Neural crest cell (in vitro differentiated cells): ENCODE data around the gene MTFR1L. TPM values are rescaled to one million over a fixed set of nuclear protein-coding genes. Genes with fewer than 3 reads are reported as not detected.
A peak's percentile ranks its signal among the peaks of the same experiment; 100 is the strongest.

Experiments
- DNase-seq: peaks from one replicate; pipeline ENCODE4 v3.0.0; 2021; ENCODE audit warnings: low read depth, mixed read lengths, low spot score
- H3K27ac Mint-ChIP-seq: one replicate; pipeline ENCODE4 v1.8.0; 2021; ENCODE audit warnings: mild to moderate bottlenecking, mixed read lengths; ENCODE audit not compliant: unreplicated experiment
- H3K27me3 Mint-ChIP-seq: 2 replicates; pipeline ENCODE4 v1.8.0; 2021; ENCODE audit warnings: low read depth, mild to moderate bottlenecking, mixed read lengths
- H3K36me3 Mint-ChIP-seq: 2 replicates; pipeline ENCODE4 v1.8.0; 2021; ENCODE audit warnings: low read depth, mild to moderate bottlenecking, mixed read lengths
- H3K4me1 Mint-ChIP-seq: 2 replicates; pipeline ENCODE4 v1.8.0; 2021; ENCODE audit warnings: mixed read lengths
- H3K4me3 Mint-ChIP-seq: one replicate; pipeline ENCODE4 v1.8.0; 2021; ENCODE audit warnings: mild to moderate bottlenecking, mixed read lengths
- H3K9me3 Mint-ChIP-seq: 2 replicates; pipeline ENCODE4 v1.8.0; 2021; ENCODE audit warnings: mixed read lengths
- total RNA-seq: library from RNA; stranded (reverse); gene quantifications from 2 replicates; pipeline ENCODE4 v1.2.1, GENCODE V29; 2021
- TF ChIP-seq, protein P1 (sequence below): fragments of 200-600 bp; sonication (generic); conservative IDR thresholded peaks from 2 replicates; pipeline ENCODE4 v1.5.0; 2021; ENCODE audit warnings: antibody characterized with exemption, mild to moderate bottlenecking

The MTFR1L gene
- total RNA-seq, 1 donor from 2014 or later: 68.6 TPM

DNA sequence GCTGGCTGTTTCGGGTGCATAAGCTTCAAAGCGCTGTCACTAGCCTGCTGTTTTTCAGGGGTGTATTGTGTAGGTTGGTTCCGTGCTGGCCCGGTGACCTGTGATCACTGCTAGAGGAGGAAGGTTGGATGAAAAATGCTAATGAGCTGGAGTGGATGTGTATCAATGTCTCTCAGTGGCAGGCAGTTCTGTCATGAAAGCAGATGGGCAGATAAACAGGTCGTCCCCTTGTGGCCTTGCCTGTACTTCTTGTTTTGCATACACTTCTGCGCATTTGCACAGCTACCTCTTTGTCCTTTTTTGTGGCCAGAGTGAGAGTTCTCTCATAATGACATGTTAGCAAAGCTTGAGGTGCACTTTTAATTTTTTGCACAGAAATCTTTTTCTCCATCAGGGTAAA, 16.8 kb upstream of the MTFR1L start:
- Mint-ChIP-seq H3K27ac (peak overlapping the region; percentile 0), H3K9me3 (no peaks in the 10 kb centered on the region), H3K4me1 (peaks cover 59% of the 10 kb centered on the region), H3K27me3 (no peaks in the 10 kb centered on the region), H3K4me3 (peak overlapping the region; percentile 74), H3K36me3 (peaks cover 3% of the 10 kb centered on the region)
- DNase-seq: no peak
- TF ChIP-seq, protein P1, sequence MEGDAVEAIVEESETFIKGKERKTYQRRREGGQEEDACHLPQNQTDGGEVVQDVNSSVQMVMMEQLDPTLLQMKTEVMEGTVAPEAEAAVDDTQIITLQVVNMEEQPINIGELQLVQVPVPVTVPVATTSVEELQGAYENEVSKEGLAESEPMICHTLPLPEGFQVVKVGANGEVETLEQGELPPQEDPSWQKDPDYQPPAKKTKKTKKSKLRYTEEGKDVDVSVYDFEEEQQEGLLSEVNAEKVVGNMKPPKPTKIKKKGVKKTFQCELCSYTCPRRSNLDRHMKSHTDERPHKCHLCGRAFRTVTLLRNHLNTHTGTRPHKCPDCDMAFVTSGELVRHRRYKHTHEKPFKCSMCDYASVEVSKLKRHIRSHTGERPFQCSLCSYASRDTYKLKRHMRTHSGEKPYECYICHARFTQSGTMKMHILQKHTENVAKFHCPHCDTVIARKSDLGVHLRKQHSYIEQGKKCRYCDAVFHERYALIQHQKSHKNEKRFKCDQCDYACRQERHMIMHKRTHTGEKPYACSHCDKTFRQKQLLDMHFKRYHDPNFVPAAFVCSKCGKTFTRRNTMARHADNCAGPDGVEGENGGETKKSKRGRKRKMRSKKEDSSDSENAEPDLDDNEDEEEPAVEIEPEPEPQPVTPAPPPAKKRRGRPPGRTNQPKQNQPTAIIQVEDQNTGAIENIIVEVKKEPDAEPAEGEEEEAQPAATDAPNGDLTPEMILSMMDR: peak; percentile 29

DNA sequence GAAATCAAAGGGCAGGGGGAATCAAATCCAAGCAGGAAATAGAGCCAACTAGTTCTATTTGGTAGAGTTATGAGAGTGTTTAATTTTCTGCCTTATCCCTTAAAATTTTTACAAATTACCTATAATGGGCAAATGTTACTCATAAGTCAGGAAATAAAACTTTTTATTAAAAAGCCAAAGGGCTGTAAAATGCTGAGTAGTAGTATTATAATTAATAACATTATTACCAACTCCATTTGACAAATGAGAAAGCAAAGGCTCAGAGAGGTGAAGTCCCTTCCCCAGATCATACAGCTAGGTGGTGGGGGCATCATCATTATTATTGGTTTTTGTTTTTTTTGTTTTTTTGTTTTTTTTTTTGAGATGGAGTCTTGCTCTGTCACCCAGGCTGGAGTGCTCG, 16.4 kb upstream of the MTFR1L start:
- no peak overlapping the region for H3K27ac Mint-ChIP-seq
- no peaks in the 10 kb centered on the region for H3K9me3 Mint-ChIP-seq
- peaks cover 55% of the 10 kb centered on the region for H3K4me1 Mint-ChIP-seq
- H3K4me3 Mint-ChIP-seq: no peak overlapping the region
- no peak for DNase-seq
- H3K36me3 Mint-ChIP-seq: peaks cover 3% of the 10 kb centered on the region
- TF ChIP-seq, protein P1: peak; percentile 7
- H3K27me3 Mint-ChIP-seq: no peaks in the 10 kb centered on the region

DNA sequence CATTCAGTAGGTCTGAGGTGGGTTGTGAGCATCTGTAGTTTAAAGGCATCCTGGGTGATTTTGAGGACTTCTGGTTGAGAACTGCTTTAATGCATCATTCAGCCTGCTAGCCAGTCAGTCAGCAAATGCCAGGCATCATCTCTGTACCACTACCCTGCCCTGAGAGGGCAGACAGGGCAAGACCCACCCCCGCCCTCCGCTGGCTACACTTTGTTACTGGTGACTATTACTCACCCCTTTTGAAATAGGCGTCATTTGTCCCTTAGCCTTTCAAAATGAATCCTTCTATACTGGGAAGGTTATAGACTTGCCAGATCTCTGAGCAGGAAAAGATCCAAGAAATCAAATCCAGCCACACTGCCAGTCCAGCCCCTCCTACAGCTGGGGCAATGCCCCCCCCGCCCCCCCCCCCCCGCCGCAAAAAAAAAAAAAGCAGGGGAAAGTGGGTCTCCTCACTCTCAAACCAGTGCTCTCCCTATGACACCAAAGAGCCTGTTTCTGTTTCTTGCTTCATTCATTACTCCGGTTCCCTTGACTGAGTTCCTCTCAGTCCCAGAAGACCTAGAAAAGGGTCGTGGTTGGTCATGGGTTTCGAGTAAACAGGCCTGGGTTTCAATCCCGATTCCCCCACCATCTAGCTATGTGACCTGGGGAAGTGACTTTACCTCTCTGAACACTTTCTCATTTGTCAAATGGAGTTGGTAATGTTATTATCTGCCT, 15.3 kb upstream of the MTFR1L start:
- DNase-seq: no peak
- Mint-ChIP-seq H3K4me1 (peaks cover 49% of the 10 kb centered on the region), H3K27ac (no peak overlapping the region), H3K9me3 (no peaks in the 10 kb centered on the region), H3K4me3 (peak overlapping the region; percentile 78), H3K36me3 (peaks cover 3% of the 10 kb centered on the region), H3K27me3 (no peaks in the 10 kb centered on the region)
- TF ChIP-seq, protein P1: no peak

DNA sequence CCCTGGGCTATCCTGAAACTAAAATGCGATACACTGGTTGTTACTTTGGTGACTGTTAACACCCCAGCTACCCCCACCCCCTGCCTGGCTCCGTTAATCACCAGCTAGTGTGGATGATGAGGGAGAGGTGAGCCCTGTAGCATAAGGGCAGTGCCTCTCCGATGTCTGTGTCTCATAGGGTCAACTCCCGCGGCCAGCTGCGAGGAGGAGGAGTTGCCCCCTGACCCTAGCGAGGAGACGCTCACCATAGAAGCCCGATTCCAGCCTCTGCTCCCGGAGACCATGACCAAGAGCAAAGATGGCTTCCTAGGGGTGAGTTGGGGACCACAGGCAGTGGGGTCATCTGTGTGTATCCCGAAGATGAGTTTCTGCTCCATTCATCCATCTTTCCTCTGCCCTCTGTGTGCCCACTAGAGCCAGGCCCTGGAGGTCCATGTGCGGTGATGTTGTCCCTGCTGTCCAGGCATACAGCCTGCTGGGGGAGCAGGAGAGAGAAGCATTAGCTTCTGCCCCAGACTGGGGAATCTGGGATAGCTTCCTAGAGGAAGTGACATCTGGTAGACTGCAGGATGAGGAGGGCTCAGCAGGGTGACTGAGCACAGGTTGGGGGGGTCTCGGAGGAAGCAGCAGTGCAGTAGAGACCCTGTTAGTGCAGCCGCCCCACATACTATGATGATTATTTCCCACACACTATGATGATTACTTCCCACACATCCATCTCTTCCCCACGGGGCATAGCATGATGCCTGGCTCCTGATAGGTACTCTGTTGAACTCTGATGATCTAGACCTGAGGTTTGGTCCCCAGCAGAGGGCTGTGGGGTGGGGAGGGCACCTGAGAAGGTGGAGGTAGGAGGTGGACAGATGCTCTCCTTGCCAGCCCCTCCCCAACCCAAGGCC, 14.5 kb upstream of the MTFR1L start:
- peak overlapping the region; percentile 71 for H3K27ac Mint-ChIP-seq
- H3K4me3 Mint-ChIP-seq: peak overlapping the region; percentile 78
- DNase-seq: no peak
- peaks cover 44% of the 10 kb centered on the region for H3K4me1 Mint-ChIP-seq
- no peaks in the 10 kb centered on the region for H3K9me3 Mint-ChIP-seq
- peaks cover 3% of the 10 kb centered on the region for H3K36me3 Mint-ChIP-seq
- TF ChIP-seq, protein P1: no peak
- no peaks in the 10 kb centered on the region for H3K27me3 Mint-ChIP-seq

DNA sequence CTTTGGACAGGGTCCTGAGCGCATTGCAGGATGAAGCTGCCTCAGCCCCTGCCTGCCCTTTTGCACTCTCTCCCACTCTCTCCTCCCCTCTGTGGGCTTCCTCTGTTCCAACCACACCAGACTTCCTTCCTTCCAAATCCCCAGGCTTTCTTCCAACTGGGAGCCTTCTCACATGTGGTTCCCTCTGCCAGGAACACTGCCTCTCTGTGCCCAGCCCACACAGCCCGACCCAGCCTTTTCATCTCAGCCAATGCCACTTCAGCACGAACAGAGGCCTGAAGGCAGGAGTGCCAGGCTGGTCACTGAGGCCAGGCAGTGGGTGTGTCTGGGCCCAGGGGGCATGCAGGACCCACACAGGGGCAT, 13.9 kb upstream of the MTFR1L start:
- H3K27me3 Mint-ChIP-seq: no peaks in the 10 kb centered on the region
- H3K27ac Mint-ChIP-seq: no peak overlapping the region
- H3K9me3 Mint-ChIP-seq: no peaks in the 10 kb centered on the region
- H3K4me3 Mint-ChIP-seq: peak overlapping the region; percentile 78
- no peak for DNase-seq
- H3K4me1 Mint-ChIP-seq: peaks cover 45% of the 10 kb centered on the region
- peaks cover 3% of the 10 kb centered on the region for H3K36me3 Mint-ChIP-seq
- TF ChIP-seq, protein P1: no peak
